ENCODE data around the gene MED17. TPM values are rescaled to one million over a fixed set of nuclear protein-coding genes. Genes with fewer than 3 reads are reported as not detected.

MED17 gene
- total RNA-seq, 4 donors from 2014 or later, result 18.1 to 40.6 (median 21.5) TPM

DNA sequence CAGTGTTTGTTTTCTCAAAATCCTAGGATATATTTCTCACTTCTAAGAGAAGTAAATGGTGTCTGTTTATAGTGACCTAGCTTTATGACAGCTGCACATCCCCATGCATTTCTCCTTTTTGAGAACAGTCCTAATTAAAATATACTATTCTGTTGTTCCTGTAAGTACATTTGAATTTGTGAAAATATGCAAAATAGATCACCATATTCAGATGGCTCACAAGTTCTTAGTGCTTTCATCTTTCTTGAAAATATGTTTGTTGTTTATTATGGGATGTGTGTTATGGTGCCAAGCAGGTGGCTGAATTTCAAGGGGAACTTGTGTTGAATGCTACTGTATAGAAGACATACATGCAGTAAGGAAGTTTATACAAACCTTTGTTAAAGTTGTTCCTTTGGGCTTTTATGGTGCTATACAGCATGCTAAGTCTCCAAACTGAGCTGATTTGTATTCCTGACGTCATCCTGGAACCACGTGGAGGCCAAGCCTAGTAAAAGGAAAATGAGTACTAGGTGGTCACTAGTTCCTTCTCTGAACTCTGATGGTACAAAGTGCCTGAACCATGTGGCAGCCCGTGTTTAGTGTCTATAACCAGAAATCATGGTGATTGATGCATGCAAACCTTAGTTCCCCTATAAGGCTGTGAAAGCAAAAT is 74.2 kb downstream of the MED17 start:
- DNase-seq (ENCODE audit: low spot score), result no peak
- no peak for ATAC-seq (ENCODE audit: low FRiP score)
- no peak for TF ChIP-seq CTCF (IDR thresholded peaks at IDR 0.05)

- no peak for TF ChIP-seq CTCF (IDR thresholded peaks at IDR 0.05)
- DNase-seq (ENCODE audit: low spot score) (no peak), ATAC-seq (ENCODE audit: low FRiP score) (no peak)
Observed at GRCh38 chr11:93861808-93862207, 77.7 kb downstream of the MED17 start.

Small RNAs within 50 kb of the gene (small RNA-seq; reads per million reads assigned to genes)
- not detected for gene RF00019
- not detected for gene SNORA40

Other genes with a start within 250 kb of the MED17 start
- gene SMCO4, start 240.9 kb upstream of the MED17 start, total RNA-seq, result 10 to 100 TPM in 3 of 4 donors, 1 to 10 TPM in 1; 8.5 to 30.1 (median 20.9) TPM
- 10 to 100 TPM in 3 of 4 donors, 1 to 10 TPM in 1; 7.3 to 21.0 (median 12.4) TPM for gene CEP295, start 122.6 kb upstream of the MED17 start, total RNA-seq
- gene TAF1D, start 42.8 kb upstream of the MED17 start, total RNA-seq, result 100 to 1,000 TPM; 106 to 281 (median 127) TPM
- 10 to 100 TPM; 17.3 to 50.8 (median 41.5) TPM for gene C11orf54, start 42.6 kb upstream of the MED17 start, total RNA-seq
- gene VSTM5, start 66.3 kb downstream of the MED17 start, total RNA-seq, result under 1 TPM in 1 of 4 donors, not detected in 3; 0.79 TPM
- not detected for gene HEPHL1, start 237.1 kb downstream of the MED17 start, total RNA-seq

All from omental fat pad (tissue), 4 donors.